LoVo (cell line): ENCODE measurements around the gene BCL2.

Source experiments
- DNase-seq: peaks from one replicate; pipeline ENCODE4 v3.0.0-alpha.2; 2016; ENCODE audit warnings: low spot score

The BCL2 gene

GRCh38 chr18:63326011-63326410 is 6.4 kb upstream of the BCL2 start:
- DNase-seq = no peak

GRCh38 chr18:63325086-63325686 is 5.6 kb upstream of the BCL2 start:
- DNase-seq = no peak

GRCh38 chr18:63322908-63323634 is 3.5 kb upstream of the BCL2 start:
- DNase-seq = peak; percentile 77

GRCh38 chr18:63322206-63322605 is 2.6 kb upstream of the BCL2 start:
- no peak for DNase-seq

- no peak for DNase-seq
Observed at GRCh38 chr18:63321291-63321690, 1.7 kb upstream of the BCL2 start.

GRCh38 chr18:63320975-63321265 is 1.4 kb upstream of the BCL2 start:
- peak; percentile 57 for DNase-seq

- DNase-seq = peak; percentile 74
Observed at GRCh38 chr18:63320123-63320974, 780 bp upstream of the BCL2 start.

GRCh38 chr18:63318889-63319382 is 633 bp downstream of the BCL2 start:
- no peak for DNase-seq

- no peak for DNase-seq
Observed at GRCh38 chr18:63317982-63318888, 1.3 kb downstream of the BCL2 start.

GRCh38 chr18:63317556-63317946 is 2.0 kb downstream of the BCL2 start:
- no peak for DNase-seq

GRCh38 chr18:63316612-63317555 is 2.7 kb downstream of the BCL2 start:
- DNase-seq = no peak

GRCh38 chr18:63315876-63316275 is 3.7 kb downstream of the BCL2 start:
- DNase-seq = no peak

- DNase-seq = no peak
Observed at GRCh38 chr18:63315131-63315662, 4.4 kb downstream of the BCL2 start.

GRCh38 chr18:63314062-63314790 is 5.3 kb downstream of the BCL2 start:
- DNase-seq = no peak

- DNase-seq = no peak
Observed at GRCh38 chr18:63313396-63313917, 6.1 kb downstream of the BCL2 start.

- DNase-seq = no peak
Observed at GRCh38 chr18:63312737-63313395, 6.7 kb downstream of the BCL2 start.

- DNase-seq = no peak
Observed at GRCh38 chr18:63312019-63312409, 7.6 kb downstream of the BCL2 start.

- DNase-seq = no peak
Observed at GRCh38 chr18:63311118-63312018, 8.2 kb downstream of the BCL2 start.
